Stimulated activated CD8-positive, alpha-beta memory T cell treated with anti-CD3 and anti-CD28 coated beads, Interleukin-15, amount 100 ng/mL, for 1 hour (primary cell): ENCODE data around the gene ELK4.

Source experiments
- DNase-seq: peaks from one replicate; pipeline ENCODE4 v3.0.0-alpha.2; 2020; ENCODE audit warnings: low read depth

Gene ELK4, protein sequence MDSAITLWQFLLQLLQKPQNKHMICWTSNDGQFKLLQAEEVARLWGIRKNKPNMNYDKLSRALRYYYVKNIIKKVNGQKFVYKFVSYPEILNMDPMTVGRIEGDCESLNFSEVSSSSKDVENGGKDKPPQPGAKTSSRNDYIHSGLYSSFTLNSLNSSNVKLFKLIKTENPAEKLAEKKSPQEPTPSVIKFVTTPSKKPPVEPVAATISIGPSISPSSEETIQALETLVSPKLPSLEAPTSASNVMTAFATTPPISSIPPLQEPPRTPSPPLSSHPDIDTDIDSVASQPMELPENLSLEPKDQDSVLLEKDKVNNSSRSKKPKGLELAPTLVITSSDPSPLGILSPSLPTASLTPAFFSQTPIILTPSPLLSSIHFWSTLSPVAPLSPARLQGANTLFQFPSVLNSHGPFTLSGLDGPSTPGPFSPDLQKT

GRCh38 chr1:205631768-205632668 lies at the start of gene ELK4:
Gene ELK4 (minus strand): TSS chr1:205632011. CDS start chr1:205623882, 8,129 bp downstream.
- peak; percentile 100 for DNase-seq

DNA sequence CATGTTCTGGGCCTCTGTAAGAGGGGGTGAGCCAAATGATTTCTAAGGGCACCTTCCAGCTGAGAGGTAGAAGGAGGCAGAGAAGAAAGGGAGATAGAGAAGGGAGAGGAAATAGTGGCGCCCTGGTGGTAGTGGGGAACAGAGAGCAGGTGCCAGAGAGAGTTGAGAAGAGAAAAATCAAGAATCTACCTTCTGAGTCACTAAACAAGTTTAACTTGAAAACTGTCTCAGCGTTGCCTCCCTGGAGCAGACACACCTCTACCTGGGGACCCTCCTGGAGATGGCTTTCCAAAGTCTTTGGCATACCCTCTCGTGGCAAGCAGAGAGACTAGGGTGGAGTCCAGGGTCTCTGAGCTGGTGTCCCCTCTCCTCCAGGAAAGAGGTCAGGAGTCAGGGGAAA lies 49.6 kb upstream of the ELK4 start:
- DNase-seq = no peak

DNA sequence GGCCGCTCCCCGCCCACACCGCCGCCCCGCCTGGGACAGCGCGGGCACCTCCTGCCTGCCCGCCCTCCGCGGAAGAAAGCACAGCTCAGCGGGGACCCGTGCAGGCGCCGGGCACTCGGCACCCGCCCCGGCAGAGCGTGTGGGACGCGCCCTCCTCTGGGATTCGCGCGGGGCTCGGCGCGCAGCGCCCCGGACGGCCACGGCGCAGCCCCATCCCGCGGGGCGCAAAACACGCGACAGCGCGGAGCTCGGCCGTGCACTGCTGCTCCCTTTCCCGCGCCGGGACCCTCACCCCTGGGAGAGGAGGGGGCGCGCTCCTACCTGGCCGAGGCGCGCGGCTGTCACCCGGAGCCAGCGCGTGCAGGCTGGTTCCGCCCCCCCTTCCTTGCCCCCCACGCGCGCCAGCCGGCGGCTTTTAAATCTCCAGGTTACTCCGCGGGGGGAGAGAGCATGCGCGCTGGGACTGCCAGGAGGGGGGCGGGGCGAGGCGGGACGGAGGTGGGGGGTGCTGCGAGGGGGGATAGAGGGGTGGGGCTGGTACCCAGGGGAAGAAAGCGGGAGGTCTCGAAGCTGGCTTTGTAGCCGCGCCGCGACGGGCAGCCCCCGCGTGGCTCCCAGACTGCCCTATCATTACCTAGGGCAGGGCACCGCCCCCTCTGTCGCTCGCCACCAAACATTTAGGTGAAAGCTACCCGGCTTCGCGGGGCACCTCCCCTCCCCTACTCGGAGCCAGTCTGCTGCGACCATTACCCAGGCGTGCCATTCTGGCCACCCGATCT lies 48.5 kb upstream of the ELK4 start, which contains the start of gene SLC45A3:
Gene SLC45A3, minus strand, starts transcription at position 437 of the 779 bp plus-strand sequence. CDS start 15,853 bp downstream, outside the sequence.
- peak; percentile 8 for DNase-seq

- DNase-seq = no peak
Observed at GRCh38 chr1:205678286-205679111, 46.7 kb upstream of the ELK4 start.

DNA sequence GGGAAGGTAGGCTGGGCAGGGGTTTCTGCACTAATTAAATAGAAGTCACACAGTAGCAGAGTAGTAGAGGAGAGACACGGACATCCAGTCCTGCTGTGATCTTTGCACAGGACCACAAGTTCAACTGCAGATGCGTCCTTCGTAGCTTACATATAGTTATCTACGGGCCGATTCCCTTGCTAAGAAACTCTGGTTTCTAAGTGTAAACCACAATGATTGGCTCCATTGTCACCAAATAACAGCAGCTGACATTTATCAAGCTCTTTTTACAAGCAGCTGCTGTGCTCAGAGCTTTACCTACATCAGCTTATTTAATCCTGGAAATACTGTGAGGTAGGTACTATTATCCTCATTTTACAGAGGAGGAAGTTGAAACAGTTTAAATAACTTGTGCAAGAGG lies 45.4 kb upstream of the ELK4 start:
- DNase-seq = no peak

- no peak for DNase-seq
Observed at GRCh38 chr1:205676597-205676996, 44.8 kb upstream of the ELK4 start.

DNA sequence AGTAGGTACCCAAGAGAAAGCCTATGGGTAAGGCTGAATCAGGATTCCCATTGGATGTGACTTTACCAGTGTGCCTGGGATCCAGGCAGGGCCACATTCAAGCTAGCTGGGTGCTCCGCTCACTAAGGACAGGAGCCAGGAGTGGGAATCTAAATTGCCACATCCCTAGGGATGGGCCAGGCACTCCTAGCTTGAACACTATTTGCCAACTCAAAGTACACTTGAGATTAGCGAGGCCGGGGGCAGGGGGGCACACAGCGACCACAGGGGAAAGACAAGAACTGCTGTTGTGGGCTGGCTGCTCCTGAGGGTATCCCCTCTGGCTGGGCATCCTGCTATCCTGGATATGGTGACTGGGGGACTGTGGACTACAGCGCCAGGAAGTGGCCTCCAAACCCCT lies 44.2 kb upstream of the ELK4 start:
- DNase-seq = no peak

DNA sequence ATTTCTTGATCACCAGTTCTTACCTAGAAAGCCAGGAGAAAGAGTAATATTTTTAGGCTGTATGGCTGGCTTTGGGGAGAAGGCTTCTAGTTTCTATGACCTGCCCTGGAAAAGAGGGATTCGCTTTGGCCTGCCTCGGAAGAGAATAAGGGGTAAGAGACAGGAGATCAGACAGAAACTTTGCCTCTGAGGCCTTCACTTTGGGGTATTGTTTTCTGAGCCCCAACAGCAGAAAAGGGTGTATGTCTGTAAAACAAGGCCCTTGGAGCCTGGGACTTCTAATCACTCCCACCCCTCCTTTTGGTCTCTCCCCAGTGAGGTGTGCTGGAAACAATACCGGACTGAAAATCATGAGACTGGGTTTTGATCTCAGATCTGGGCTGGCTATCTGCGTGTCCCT lies 43.4 kb upstream of the ELK4 start:
- no peak for DNase-seq

DNA sequence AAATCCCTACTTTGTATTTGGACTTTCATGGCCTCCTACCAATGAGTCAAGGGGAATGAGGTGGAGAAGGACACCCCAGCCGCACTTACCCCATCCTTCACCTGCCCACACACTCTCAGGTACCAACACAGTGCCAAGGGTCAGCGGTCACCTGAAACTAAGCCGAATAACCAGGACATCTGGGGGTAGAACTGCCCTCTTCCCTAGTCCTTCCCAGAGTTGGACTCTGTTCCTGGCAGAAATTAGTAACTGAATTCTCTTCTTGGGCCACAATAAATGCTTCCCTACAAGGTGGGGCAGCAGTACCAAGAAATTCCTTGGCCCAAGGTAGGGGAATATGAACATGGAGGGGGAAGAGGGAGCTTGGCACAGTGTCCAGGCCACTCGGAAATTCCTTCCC lies 41.2 kb upstream of the ELK4 start:
- no peak for DNase-seq

- DNase-seq = no peak
Observed at GRCh38 chr1:205672395-205672889, 40.6 kb upstream of the ELK4 start.

DNA sequence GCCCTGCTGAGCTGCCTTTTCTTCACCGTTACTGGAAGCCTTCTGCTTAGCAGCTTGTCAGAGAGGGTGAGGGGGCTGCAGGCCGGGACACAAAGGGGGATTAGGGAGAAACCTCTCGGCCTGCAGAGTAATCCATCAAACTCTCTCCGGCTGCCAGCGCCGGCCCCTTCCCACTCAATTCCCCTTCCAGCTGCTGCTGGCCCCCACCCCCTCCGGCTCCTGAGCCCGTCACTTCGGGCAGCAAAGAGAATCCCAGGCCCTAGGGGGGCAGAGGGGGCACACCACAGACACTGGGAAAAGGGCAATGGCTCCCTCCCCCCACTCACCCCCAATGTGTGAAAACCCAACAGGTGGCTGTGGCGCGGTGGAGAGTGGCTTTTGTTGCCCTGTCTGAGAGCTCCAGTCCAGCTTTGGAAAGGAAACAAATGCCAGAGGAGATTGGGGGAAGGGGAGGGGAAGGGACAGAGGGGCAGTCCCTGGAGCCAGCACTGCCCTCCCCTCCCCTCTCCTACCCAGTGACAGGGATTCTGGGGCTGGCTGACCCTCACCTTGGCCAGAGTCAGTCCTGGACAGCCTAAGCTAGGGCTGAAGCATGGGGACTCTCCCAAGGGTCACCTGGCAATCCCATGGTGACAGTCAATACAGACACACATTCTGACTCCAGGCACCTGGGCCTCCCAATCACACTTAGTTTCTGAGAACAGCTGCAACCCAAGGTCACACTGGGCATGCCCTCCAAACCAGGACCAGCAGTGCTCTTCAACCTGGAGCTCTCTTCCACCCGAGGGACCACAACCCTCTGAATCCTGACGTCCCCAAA lies 39.0 kb upstream of the ELK4 start:
- no peak for DNase-seq

DNA sequence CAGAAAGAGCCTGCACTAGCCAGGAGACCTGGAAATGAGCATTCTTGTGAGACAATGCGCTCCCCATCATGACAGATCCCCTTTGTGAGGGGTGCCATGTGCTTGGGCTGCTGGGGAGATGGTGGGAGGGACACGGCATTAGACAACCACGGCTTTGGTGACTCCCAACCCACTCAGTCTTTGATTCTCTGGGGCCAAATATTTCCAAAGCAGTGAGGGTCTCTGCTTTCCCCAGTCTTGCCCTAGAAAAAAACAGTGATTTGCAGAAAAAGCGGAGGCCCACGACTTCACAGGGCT lies 38.3 kb upstream of the ELK4 start:
- DNase-seq = no peak

GRCh38 chr1:205669341-205670149 lies 37.7 kb upstream of the ELK4 start:
- DNase-seq = no peak

GRCh38 chr1:205668951-205669340 lies 37.1 kb upstream of the ELK4 start:
- DNase-seq = no peak

GRCh38 chr1:205667909-205668643 lies 36.3 kb upstream of the ELK4 start:
- no peak for DNase-seq

DNA sequence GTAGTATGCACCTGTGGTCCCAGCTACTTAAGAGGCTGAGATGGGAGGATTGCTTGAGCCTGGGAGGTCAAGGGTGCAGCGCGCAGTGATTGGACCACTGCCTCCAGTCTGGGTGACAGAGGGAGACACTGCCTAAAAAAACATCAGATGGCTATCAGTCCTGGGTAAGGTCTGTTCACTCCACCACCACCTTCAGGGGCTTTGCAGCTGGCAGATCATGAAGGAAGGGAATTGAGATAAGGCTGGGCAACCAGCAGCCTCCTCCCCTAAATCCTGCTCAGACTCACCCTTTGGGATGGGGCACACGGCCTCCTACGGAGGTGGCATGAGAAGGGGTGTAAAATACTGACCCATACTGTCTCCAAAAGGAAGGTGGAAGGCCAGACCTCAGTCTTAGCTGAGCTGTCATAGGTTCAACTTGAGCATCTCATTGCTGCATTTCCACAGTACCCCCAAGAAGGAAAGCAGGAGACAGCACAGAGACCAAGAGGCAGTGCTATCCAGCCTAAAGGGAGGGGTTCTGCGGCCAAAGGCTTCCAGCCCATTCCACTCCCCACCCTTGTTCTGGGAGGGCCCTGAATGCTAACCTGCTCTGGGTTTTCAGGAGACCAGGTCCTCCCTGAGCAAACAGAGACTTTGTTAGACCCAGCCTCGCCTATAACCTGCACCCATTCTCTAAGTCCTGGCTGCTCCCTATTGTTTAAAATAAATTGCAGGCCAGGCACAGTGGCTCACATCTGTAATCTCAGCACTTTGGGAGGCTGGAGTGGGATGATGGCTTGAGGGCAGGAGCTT lies 34.8 kb upstream of the ELK4 start:
- no peak for DNase-seq

GRCh38 chr1:205665201-205666045 lies 33.6 kb upstream of the ELK4 start:
- no peak for DNase-seq
